ENCODE results near the gene ANKRD61.
"Not testable (repeated sequence)": the region's sequence is repeated elsewhere in the genome, so short reads cannot be mapped to it uniquely, and the experiment has no call there.

- not testable (repeated sequence) for TF ChIP-seq CTCF (IDR thresholded peaks at IDR 0.05; ENCODE audit: poor library complexity); EZH2 (IDR thresholded peaks at IDR 0.05; ENCODE audit: borderline replicate concordance); EZH2phosphoT487 (IDR thresholded peaks at IDR 0.05; ENCODE audit: low read depth, severe bottlenecking, unreplicated experiment)
Observed at GRCh38 chr7:6010370-6010769, 20.8 kb upstream of the ANKRD61 start.
